GM18502 (cell line): ENCODE measurements around the gene PDCD6IP.
"Not testable (repeated sequence)": the region's sequence is repeated elsewhere in the genome, so short reads cannot be mapped to it uniquely, and the experiment has no call there.

Source experiments
- ATAC-seq: cut with Tn5 transposase; IDR thresholded peaks from one replicate; pipeline ENCODE4 v1.9.1; 2021; ENCODE audit warnings: mild to moderate bottlenecking; ENCODE audit not compliant: unreplicated experiment, poor library complexity

Gene PDCD6IP

GRCh38 chr3:33839283-33839682 is 40.9 kb downstream of the PDCD6IP start:
- ATAC-seq: no peak

- no peak for ATAC-seq
These were observed 41.7 kb downstream of the PDCD6IP start for GRCh38 chr3:33840179-33840578.

- ATAC-seq: no peak
These were observed 50.4 kb downstream of the PDCD6IP start for GRCh38 chr3:33848624-33849347.

GRCh38 chr3:33850599-33850998 is 52.2 kb downstream of the PDCD6IP start:
- not testable (repeated sequence) for ATAC-seq

GRCh38 chr3:33855407-33855806 is 57.0 kb downstream of the PDCD6IP start:
- ATAC-seq: peak; percentile 76

GRCh38 chr3:33855884-33856546 is 57.6 kb downstream of the PDCD6IP start:
- ATAC-seq: peak; percentile 32

GRCh38 chr3:33857701-33858100 is 59.3 kb downstream of the PDCD6IP start:
- ATAC-seq: not testable (repeated sequence)

GRCh38 chr3:33858131-33858530 is 59.7 kb downstream of the PDCD6IP start:
- no peak for ATAC-seq

GRCh38 chr3:33860373-33861050 is 62.1 kb downstream of the PDCD6IP start:
- ATAC-seq: no peak

- no peak for ATAC-seq
These were observed 66.7 kb downstream of the PDCD6IP start for GRCh38 chr3:33865133-33865532.

- no peak for ATAC-seq
These were observed 69.9 kb downstream of the PDCD6IP start for GRCh38 chr3:33868309-33868708.

GRCh38 chr3:33869977-33870376 is 71.5 kb downstream of the PDCD6IP start:
- no peak for ATAC-seq

GRCh38 chr3:33874815-33875214 is 76.4 kb downstream of the PDCD6IP start:
- ATAC-seq: no peak

- ATAC-seq: no peak
These were observed 77.2 kb downstream of the PDCD6IP start for GRCh38 chr3:33875680-33876079.

- ATAC-seq: no peak
These were observed 78.8 kb downstream of the PDCD6IP start for GRCh38 chr3:33877187-33877586.

- no peak for ATAC-seq
These were observed 81.1 kb downstream of the PDCD6IP start for GRCh38 chr3:33879540-33879939.

- no peak for ATAC-seq
These were observed 83.0 kb downstream of the PDCD6IP start for GRCh38 chr3:33881156-33882064.

GRCh38 chr3:33882296-33882695 is 83.9 kb downstream of the PDCD6IP start:
- no peak for ATAC-seq

GRCh38 chr3:33883538-33883950 is 85.1 kb downstream of the PDCD6IP start:
- ATAC-seq: peak; percentile 56

- ATAC-seq: no peak
These were observed 85.6 kb downstream of the PDCD6IP start for GRCh38 chr3:33883951-33884561.
